IPS-15b (cell line): ENCODE results near the gene MAGIX.

ENCODE experiments used
- H3K27me3 ChIP-seq: one replicate; pipeline ENCODE4 v1.6.1; 2013; ENCODE audit warnings: low read length; ENCODE audit not compliant: control insufficient read depth, insufficient read depth
- H3K36me3 ChIP-seq: one replicate; pipeline ENCODE4 v1.6.1; 2013; ENCODE audit warnings: low read length; ENCODE audit not compliant: control insufficient read depth, insufficient read depth
- H3K4me1 ChIP-seq: one replicate; pipeline ENCODE4 v1.6.1; 2013; ENCODE audit warnings: mild to moderate bottlenecking, low read length; ENCODE audit not compliant: control insufficient read depth, insufficient read depth
- H3K4me3 ChIP-seq: one replicate; pipeline ENCODE4 v1.5.1; 2013; ENCODE audit warnings: low read depth, low read length
- H3K9ac ChIP-seq: one replicate; pipeline ENCODE4 v1.6.1; 2013; ENCODE audit warnings: low read depth, mild to moderate bottlenecking, low read length
- H3K9me3 ChIP-seq: one replicate; pipeline ENCODE4 v1.6.1; 2013; ENCODE audit warnings: mild to moderate bottlenecking, low read length; ENCODE audit not compliant: control insufficient read depth, insufficient read depth

MAGIX gene

GRCh38 chrX:49176421-49177326, 14.1 kb downstream of the MAGIX start:
- no peaks in the 10 kb centered on the region for H3K4me1 ChIP-seq
- peaks cover 17% of the 10 kb centered on the region for H3K36me3 ChIP-seq
- no peaks in the 10 kb centered on the region for H3K9me3 ChIP-seq
- H3K9ac ChIP-seq, result no peak overlapping the region
- H3K4me3 ChIP-seq, result no peak overlapping the region
- peaks cover 17% of the 10 kb centered on the region for H3K27me3 ChIP-seq

- H3K27me3 ChIP-seq, result peaks cover 10% of the 10 kb centered on the region
- H3K9me3 ChIP-seq, result no peaks in the 10 kb centered on the region
- H3K4me1 ChIP-seq, result no peaks in the 10 kb centered on the region
- no peak overlapping the region for H3K4me3 ChIP-seq
- H3K9ac ChIP-seq, result no peak overlapping the region
- H3K36me3 ChIP-seq, result peaks cover 17% of the 10 kb centered on the region
Measured at GRCh38 chrX:49177338-49177833, 14.8 kb downstream of the MAGIX start.

DNA sequence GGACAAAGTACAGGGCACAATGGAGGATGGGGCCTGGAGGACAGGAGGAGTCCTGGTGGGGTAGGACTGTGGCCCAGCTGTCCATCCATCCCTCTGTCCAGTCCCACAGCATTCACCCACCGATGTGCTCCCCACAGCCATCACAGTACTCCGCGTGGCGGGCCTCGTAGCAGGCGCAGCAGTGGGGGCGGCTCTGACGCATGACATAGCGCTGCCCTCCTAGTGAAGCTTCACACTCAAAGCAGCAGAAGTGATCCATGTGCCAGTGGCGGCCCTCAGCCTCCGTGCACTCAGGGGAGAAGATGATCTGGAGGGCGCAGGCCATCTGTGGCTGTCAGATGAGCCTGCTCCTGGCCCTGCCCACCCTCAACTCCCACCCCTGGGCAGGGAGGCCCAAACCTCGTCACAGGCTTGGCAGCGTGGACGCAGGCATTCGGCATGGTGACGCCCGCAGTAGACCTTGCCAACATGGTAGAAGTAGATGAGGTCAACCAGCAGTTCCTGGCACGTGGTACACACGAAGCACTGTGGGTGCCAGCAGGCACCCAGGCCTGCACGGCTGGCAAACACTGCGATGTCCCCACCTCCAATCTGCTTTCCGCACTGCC, 15.4 kb downstream of the MAGIX start:
- Histone ChIP-seq H3K27me3 (peaks cover 5% of the 10 kb centered on the region), H3K9ac (no peak overlapping the region), H3K4me1 (no peaks in the 10 kb centered on the region), H3K4me3 (no peak overlapping the region), H3K36me3 (peaks cover 17% of the 10 kb centered on the region), H3K9me3 (no peaks in the 10 kb centered on the region)

DNA sequence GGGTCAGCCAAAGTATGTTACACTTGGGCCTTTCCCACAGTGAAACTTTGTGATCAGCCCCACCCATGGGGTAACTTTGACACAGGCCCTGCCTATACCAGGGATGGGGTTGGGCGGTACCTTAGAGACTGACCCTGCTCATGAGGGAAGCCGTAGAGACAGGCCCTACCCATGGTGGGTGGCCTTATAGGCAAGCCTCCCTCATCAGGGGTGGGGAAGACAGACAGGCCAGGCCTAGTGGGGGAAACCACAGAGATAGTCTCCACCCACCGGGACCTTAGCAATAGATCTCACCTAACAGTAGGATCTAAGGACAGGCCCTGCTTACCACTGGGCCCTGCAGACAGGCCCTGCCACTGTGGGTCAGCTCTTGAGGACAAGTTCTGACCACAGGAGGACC, 16.0 kb downstream of the MAGIX start:
- H3K9me3 ChIP-seq, result no peaks in the 10 kb centered on the region
- H3K4me3 ChIP-seq, result no peak overlapping the region
- H3K4me1 ChIP-seq, result no peaks in the 10 kb centered on the region
- H3K36me3 ChIP-seq, result peaks cover 22% of the 10 kb centered on the region
- no peak overlapping the region for H3K9ac ChIP-seq
- H3K27me3 ChIP-seq, result no peaks in the 10 kb centered on the region

GRCh38 chrX:49179358-49179757, 16.8 kb downstream of the MAGIX start:
- H3K27me3 ChIP-seq, result no peaks in the 10 kb centered on the region
- no peaks in the 10 kb centered on the region for H3K4me1 ChIP-seq
- H3K9me3 ChIP-seq, result no peaks in the 10 kb centered on the region
- peaks cover 25% of the 10 kb centered on the region for H3K36me3 ChIP-seq
- no peak overlapping the region for H3K4me3 ChIP-seq
- H3K9ac ChIP-seq, result no peak overlapping the region

- Histone ChIP-seq H3K9ac (no peak overlapping the region), H3K9me3 (no peaks in the 10 kb centered on the region), H3K4me3 (peak overlapping the region; percentile 26), H3K36me3 (peaks cover 17% of the 10 kb centered on the region), H3K4me1 (no peaks in the 10 kb centered on the region), H3K27me3 (no peaks in the 10 kb centered on the region)
Measured at GRCh38 chrX:49183701-49184281, 21.2 kb downstream of the MAGIX start.

DNA sequence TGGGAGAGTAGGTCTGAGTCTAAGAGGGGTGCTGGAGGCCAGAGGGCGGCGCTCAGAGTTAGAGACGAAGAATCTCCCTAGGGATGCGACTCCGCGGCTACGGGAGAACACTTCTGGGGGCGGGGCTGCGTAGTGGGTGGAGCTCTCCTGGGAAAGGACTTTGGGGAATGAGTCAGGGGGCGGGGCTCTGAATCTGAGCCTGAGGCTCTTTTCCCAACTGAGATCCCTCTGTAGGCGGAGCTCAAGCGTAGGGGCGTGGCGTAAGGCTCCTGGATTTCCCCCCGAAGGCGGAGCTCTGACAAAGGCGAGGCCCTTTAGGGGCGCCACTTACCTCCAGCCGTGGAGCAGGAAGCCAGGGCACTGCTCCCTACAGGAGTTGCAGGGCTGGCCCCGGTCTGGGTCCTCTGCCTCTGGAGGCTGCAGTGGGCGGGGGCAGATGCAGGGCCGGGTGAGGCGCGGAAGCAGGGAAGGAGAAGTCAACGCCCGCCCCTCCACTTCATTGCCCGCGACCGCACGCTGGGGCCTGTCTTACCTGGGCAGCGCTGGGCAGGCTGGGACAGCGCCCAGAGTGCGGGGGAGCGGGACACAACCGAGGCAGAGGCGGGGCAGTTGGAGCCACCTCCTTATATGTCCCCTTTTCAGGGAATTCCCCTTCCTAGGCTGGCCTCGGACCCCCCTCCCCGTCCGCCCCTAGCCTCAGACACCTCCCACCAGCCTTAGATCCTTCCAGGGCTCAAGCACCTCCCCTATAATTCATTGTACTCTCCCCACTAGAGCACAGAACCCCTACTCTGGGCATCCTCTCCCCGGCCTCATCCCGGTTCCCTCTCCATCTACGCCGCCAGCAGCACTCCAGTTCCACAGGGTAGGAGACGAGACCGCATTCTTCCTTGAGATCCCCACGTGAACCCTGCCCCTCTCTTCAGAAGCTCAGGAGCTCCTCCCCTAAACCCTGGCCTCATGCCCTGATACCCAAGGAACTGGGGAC, 22.0 kb downstream of the MAGIX start:
- H3K4me3 ChIP-seq, result peak overlapping the region; percentile 53
- H3K36me3 ChIP-seq, result peaks cover 13% of the 10 kb centered on the region
- no peaks in the 10 kb centered on the region for H3K27me3 ChIP-seq
- H3K9me3 ChIP-seq, result no peaks in the 10 kb centered on the region
- no peaks in the 10 kb centered on the region for H3K4me1 ChIP-seq
- H3K9ac ChIP-seq, result no peak overlapping the region

GRCh38 chrX:49186125-49187027, 23.8 kb downstream of the MAGIX start, which contains the start of gene PRICKLE3:
Gene PRICKLE3, minus strand, starts transcription at chrX:49186373. Its CDS starts 76 bp downstream, at chrX:49186297.
- Histone ChIP-seq H3K4me3 (peak within 1 kb of the TSS; percentile 54), H3K4me1 (no peaks in the 10 kb centered on the region), H3K9me3 (no peaks in the 10 kb centered on the region), H3K9ac (no peak within 1 kb of the TSS), H3K36me3 (peaks cover 8% of the 10 kb centered on the region), H3K27me3 (no peaks in the 10 kb centered on the region)

DNA sequence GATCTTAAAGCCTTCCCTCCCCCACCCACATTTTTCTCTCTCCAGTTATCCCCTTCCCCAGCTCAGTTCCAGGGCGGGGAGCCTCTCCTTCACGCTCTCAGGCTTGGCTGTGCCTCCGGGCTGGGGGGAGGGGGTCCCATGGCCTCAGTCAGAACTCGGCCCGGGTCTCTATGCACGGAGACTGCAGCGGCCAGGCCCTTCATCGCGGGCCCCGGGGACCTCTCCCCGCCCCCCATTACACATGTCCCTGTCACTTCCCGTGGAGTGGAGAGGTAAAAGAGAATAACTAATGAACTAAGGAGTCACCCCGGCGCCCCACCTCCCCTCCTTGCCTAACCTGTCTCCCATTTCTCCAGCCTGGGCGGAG, 24.5 kb downstream of the MAGIX start:
- no peak overlapping the region for H3K9ac ChIP-seq
- no peaks in the 10 kb centered on the region for H3K4me1 ChIP-seq
- peak overlapping the region; percentile 54 for H3K4me3 ChIP-seq

GRCh38 chrX:49187526-49187925, 25.0 kb downstream of the MAGIX start:
- no peaks in the 10 kb centered on the region for H3K4me1 ChIP-seq
- no peaks in the 10 kb centered on the region for H3K9me3 ChIP-seq
- peaks cover 8% of the 10 kb centered on the region for H3K36me3 ChIP-seq
- H3K27me3 ChIP-seq, result no peaks in the 10 kb centered on the region
- H3K4me3 ChIP-seq, result peak overlapping the region; percentile 30
- no peak overlapping the region for H3K9ac ChIP-seq

More for the DNA sequence above, 24.5 kb downstream of the MAGIX start:
- Histone ChIP-seq H3K9me3 (no peaks in the 10 kb centered on the region), H3K27me3 (no peaks in the 10 kb centered on the region), H3K36me3 (peaks cover 8% of the 10 kb centered on the region)
